ENCODE data around the gene PRDX2.

Gene PRDX2

GRCh38 chr19:12806242-12807081, 4.9 kb upstream of the PRDX2 start, which contains the start of gene RNASEH2A:
Gene RNASEH2A (plus strand): TSS chr19:12806584. CDS start chr19:12806674, 90 bp downstream.
- H3K4me3 ChIP-seq (replicated peaks; ENCODE audit: low read depth, low read length), result peak within 1 kb of the TSS; percentile 89
- peak; percentile 1 for TF ChIP-seq CTCF (IDR thresholded peaks at IDR 0.05; ENCODE audit: insufficient read depth, low read length, poor library complexity, severe bottlenecking)
- peaks cover 4% of the 10 kb centered on the region for H3K36me3 ChIP-seq (ENCODE audit: control insufficient read depth, insufficient read depth, low read length)
- peak; percentile 95 for DNase-seq (ENCODE audit: extremely low read depth, insufficient read length)
- no peaks in the 10 kb centered on the region for H3K27me3 ChIP-seq (replicated peaks; ENCODE audit: control insufficient read depth, insufficient read depth, low read length)

GRCh38 chr19:12804051-12804450, 2.5 kb upstream of the PRDX2 start:
- no peak for TF ChIP-seq CTCF (IDR thresholded peaks at IDR 0.05; ENCODE audit: insufficient read depth, low read length, poor library complexity, severe bottlenecking)
- Histone ChIP-seq H3K4me3 (replicated peaks; ENCODE audit: low read depth, low read length) (no peak overlapping the region), H3K27me3 (replicated peaks; ENCODE audit: control insufficient read depth, insufficient read depth, low read length) (no peaks in the 10 kb centered on the region), H3K36me3 (ENCODE audit: control insufficient read depth, insufficient read depth, low read length) (no peaks in the 10 kb centered on the region)
- DNase-seq (ENCODE audit: extremely low read depth, insufficient read length), result no peak

GRCh38 chr19:12802267-12803106, 887 bp upstream of the PRDX2 start:
- Histone ChIP-seq H3K27me3 (replicated peaks; ENCODE audit: control insufficient read depth, insufficient read depth, low read length) (no peaks in the 10 kb centered on the region), H3K4me3 (replicated peaks; ENCODE audit: low read depth, low read length) (peak overlapping the region; percentile 66), H3K36me3 (ENCODE audit: control insufficient read depth, insufficient read depth, low read length) (no peaks in the 10 kb centered on the region; the same call in 1 of the 2 replicates)
- DNase-seq (ENCODE audit: extremely low read depth, insufficient read length), result no peak
- TF ChIP-seq CTCF (IDR thresholded peaks at IDR 0.05; ENCODE audit: insufficient read depth, low read length, poor library complexity, severe bottlenecking), result no peak

- Histone ChIP-seq H3K4me3 (replicated peaks; ENCODE audit: low read depth, low read length) (peak overlapping the region; percentile 66), H3K36me3 (ENCODE audit: control insufficient read depth, insufficient read depth, low read length) (no peaks in the 10 kb centered on the region; the same call in 1 of the 2 replicates), H3K27me3 (replicated peaks; ENCODE audit: control insufficient read depth, insufficient read depth, low read length) (no peaks in the 10 kb centered on the region)
- no peak for DNase-seq (ENCODE audit: extremely low read depth, insufficient read length)
- TF ChIP-seq CTCF (IDR thresholded peaks at IDR 0.05; ENCODE audit: insufficient read depth, low read length, poor library complexity, severe bottlenecking), result no peak
These were observed 606 bp downstream of the PRDX2 start for GRCh38 chr19:12800923-12801465.

- TF ChIP-seq CTCF (IDR thresholded peaks at IDR 0.05; ENCODE audit: insufficient read depth, low read length, poor library complexity, severe bottlenecking), result no peak
These were observed 1.2 kb downstream of the PRDX2 start for GRCh38 chr19:12800466-12800770.

More at GRCh38 chr19:12800466-12800770, 1.2 kb downstream of the PRDX2 start:
- H3K36me3 ChIP-seq (ENCODE audit: control insufficient read depth, insufficient read depth, low read length), result no peaks in the 10 kb centered on the region; the same call in 1 of the 2 replicates
- H3K27me3 ChIP-seq (replicated peaks; ENCODE audit: control insufficient read depth, insufficient read depth, low read length), result no peaks in the 10 kb centered on the region
- no peak for DNase-seq (ENCODE audit: extremely low read depth, insufficient read length)
- no peak overlapping the region for H3K4me3 ChIP-seq (replicated peaks; ENCODE audit: low read depth, low read length)

Measured in GM06990 (cell line).